ENCODE results near the gene TNFSF11.

Gene TNFSF11

DNA sequence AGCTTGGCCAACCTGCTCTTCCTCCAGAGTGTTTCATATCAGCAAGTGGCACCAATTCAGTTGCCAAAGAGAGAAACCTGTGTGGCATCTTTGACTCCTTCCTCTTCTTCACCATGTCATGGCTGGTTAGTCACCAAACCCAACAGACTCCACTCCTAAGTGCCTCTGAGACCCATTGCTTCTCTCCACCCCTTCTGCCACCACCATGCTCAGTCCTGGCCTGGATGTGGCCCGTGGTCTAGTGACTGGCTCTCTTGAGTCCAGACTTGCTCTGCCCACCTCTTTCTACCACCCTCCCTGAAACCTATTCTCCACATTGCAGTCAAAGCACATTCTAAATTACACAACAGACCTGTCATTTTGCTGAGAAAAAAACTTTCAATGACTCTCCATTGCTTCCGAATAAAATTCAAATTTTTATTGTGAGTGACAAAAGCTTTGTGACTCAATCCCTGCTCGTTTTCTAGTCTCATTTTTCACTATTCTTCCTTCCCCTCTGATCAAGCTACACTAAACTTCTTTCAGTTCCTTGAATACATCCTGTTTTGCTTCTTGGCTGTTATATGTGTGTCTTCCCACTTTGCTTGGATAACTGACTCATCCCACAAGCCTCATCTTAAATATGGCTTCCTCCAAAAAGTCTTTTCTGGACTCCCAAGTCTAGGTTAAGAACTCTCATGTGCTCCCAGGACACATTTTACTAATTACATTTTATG, 12.0 kb upstream of the TNFSF11 start:
- no peak for DNase-seq

GRCh38 chr13:42567906-42568305, 6.0 kb upstream of the TNFSF11 start:
- DNase-seq: no peak

- DNase-seq: no peak
Measured at GRCh38 chr13:42569576-42570344, 4.2 kb upstream of the TNFSF11 start.

GRCh38 chr13:42571895-42572294, 2.1 kb upstream of the TNFSF11 start:
- no peak for DNase-seq

GRCh38 chr13:42574435-42575311, 721 bp downstream of the TNFSF11 start:
- DNase-seq: peak; percentile 62 to 74

- DNase-seq: no peak
Measured at GRCh38 chr13:42575938-42576337, 2.0 kb downstream of the TNFSF11 start.

GRCh38 chr13:42577538-42577937, 3.6 kb downstream of the TNFSF11 start:
- no peak for DNase-seq

DNA sequence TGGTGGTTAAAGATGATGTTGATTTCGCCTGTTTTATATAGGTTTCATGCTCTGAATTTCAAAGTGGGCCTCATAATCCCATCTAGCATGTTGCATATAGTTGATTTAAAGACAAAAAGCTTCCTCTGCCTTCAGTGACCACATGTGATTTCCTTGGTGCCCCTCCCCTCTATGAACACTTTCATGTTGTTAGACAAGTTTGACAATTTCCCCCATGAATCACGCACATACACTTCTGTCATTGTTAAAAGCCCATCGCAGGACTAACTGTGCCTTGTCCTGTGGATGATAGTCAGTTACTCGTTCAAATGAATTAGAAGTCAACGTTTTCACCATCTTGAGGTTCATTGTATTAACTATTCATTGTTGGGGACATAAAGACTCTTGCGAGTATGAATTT, 6.7 kb downstream of the TNFSF11 start:
- no peak for DNase-seq

GRCh38 chr13:42581427-42581826, 7.5 kb downstream of the TNFSF11 start:
- no peak for DNase-seq

DNA sequence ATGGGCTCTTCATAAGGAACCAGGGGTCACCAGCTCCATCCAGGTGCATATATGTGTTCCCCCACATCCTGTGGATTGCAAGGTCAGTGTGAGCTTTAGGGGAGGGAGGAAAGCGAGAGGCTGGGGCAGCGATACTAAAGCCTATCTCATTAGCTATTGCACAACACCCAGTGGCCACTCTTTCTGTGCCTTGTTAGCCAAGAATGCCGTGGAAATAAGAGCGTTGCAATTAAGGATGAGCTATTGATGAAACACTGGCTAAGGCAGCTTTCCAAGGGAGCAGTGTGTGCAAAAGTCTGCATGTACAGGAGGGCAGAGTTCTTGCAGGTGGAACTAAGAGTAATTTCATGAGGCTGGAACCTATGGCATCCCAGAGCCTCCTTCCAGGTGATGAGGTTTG, 17.6 kb downstream of the TNFSF11 start:
- DNase-seq: no peak

- no peak for DNase-seq
Measured at GRCh38 chr13:42592915-42593900, 19.3 kb downstream of the TNFSF11 start.

DNA sequence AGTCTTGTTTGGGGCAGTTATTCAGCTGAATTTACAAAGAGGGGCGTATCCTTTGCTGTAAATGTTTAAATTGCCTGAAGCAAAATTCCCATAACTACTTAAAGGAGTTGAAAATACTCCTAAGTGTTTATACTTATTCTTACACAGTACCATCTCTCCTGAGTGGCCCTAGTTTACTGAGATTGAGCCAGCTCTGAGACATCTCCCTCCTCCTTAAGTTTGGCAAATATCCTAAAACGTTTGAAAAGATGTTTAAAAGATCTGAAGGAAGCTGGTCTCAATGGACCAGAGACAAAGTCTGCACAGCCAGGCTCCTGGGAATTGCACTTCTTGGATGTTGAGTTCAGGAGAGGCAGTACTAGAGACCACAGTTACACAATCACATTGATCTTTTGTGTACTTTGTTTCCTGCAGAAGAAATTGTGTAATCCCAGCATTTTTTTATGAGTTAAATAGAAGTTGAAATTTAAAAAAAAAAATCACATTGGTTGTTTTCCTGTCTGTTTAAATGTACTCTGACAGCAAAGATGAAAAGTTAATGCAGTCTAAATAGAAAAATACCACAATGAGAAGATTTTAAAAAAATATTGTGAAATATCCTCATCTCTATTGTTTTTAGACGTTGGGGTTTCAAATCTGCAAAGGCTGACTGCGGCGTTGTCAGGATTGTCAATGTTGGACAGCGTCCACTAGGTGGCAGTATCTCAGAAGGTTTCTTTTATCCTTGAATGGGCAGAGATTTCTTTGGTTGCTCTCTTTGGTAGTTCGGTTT, 20.7 kb downstream of the TNFSF11 start:
- peak; percentile 39 for DNase-seq

DNA sequence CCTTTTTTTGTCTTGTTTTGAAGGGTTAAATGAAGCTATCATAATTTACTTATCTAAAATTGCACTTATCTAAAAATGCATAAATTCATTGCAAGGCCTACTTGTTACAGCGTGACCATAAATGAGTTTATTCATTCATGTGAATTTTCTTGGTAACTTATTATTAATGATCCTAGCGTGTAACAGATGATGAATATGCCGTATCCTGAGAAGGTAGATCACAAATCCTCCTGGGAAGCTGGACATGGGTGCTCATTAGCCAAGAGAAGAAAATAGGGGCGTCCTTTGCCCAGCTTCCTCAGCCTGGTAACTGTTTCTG, 21.3 kb downstream of the TNFSF11 start:
- no peak for DNase-seq

DNA sequence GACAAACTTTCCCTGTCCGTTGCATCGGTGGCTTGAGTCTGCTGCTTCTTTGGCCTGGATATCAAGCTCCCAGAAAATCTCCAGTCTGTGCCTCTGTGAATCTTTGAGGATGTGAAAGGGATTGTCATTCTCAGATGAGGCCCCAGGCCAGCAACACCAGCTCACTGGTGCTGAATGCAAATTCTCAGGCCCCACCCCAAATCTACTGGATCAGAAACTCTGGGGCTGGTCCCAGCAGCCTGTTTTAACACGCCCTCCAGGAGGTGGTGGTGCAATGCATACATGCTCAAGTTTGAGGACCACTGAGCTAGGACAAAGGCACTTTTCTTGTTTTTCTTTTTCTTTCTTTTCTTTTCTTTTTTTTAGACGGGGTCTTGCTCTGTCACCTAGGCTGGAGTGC, 23.6 kb downstream of the TNFSF11 start:
- DNase-seq: no peak

DNA sequence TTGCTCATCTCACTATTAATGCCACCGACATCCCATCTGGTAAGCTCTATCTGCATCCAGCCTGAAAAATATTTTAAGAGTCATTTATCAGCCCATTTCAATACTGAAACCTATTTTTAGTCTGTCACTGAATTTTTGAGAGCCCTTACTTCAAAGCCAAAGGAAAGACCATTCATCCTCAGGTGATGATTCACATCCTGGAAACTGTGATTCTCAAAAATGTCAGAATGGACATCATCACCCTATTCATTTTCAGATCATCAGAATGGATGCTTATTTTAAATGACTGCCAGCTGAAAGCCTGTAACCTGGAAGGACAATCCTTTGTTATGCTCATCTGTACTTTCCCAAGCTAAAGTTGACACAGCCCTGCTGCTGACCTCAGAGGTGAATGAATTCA, 27.0 kb downstream of the TNFSF11 start:
- DNase-seq: no peak

GRCh38 chr13:42602906-42603305, 29.0 kb downstream of the TNFSF11 start:
- DNase-seq: no peak

- DNase-seq: no peak
Measured at GRCh38 chr13:42603571-42603970, 29.6 kb downstream of the TNFSF11 start.

- DNase-seq: no peak
Measured at GRCh38 chr13:42607546-42607945, 33.6 kb downstream of the TNFSF11 start.

DNA sequence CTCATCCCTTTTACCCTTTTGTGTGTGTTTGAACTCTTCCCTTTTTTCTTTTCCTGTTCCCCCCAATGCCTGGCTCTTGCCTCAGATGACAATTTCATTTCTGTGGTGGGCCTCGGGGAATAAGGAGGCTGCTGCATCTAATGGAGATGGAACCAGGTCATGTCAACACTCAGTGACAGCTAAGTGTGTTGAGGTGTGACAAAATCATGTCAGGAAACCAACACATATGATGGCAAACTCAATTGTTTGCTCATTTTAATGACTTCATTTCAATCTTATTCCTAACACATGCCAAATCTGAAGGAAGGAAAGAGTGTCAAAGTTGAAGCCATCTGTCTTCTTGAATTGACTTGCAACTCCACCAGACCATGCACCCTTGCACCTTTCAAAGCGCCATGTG, 36.7 kb downstream of the TNFSF11 start:
- DNase-seq: no peak

DNA sequence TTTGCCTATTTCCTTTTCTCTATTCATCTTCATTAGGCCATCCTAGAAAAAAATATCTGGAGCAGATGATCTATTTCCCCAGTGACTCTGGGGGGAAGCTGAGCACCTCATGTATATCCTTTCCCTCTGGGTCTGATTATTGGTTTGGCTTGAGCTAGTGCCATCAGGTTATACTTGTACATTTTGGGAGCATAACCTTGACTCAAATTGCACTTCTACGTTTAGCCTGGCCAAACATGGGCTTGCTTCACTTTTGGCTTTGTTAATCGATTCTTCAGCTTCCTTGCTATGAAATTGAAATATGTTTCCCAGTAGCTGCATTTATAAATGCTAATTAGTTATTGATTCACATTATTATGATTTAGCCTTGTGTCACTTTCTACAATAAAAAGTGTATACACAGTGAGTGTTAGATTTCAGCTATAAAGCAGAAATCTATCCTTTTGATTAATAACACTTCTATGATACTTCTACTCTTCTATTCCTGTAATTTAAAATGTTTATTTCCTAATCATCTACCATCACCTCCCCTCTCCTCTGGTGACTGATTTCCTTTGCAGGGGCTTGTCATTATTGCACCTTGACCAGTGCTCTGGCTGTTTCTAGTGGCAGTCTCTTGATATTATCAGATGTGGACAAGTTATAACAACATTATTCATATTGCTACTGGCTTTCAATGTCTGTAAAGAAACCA, 37.3 kb downstream of the TNFSF11 start:
- no peak for DNase-seq

Data from activated CD4-positive, alpha-beta T cell treated with anti-CD3 and anti-CD28 coated beads, Interleukin-2, amount 50 U/mL, for 4 hours (primary cell).